LNCAP (cell line): ENCODE measurements around the gene MAGI1.

Source experiments
- TF ChIP-seq, protein P1 (sequence below): fragments of 450-650 bp; IDR thresholded peaks from 2 replicates; pipeline ENCODE4 v1.5.1; 2017; ENCODE audit warnings: mild to moderate bottlenecking

MAGI1 gene

GRCh38 chr3:65814845-65815578 lies 223.7 kb downstream of the MAGI1 start:
- TF ChIP-seq, protein P1, sequence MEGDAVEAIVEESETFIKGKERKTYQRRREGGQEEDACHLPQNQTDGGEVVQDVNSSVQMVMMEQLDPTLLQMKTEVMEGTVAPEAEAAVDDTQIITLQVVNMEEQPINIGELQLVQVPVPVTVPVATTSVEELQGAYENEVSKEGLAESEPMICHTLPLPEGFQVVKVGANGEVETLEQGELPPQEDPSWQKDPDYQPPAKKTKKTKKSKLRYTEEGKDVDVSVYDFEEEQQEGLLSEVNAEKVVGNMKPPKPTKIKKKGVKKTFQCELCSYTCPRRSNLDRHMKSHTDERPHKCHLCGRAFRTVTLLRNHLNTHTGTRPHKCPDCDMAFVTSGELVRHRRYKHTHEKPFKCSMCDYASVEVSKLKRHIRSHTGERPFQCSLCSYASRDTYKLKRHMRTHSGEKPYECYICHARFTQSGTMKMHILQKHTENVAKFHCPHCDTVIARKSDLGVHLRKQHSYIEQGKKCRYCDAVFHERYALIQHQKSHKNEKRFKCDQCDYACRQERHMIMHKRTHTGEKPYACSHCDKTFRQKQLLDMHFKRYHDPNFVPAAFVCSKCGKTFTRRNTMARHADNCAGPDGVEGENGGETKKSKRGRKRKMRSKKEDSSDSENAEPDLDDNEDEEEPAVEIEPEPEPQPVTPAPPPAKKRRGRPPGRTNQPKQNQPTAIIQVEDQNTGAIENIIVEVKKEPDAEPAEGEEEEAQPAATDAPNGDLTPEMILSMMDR: no peak

- TF ChIP-seq, protein P1: no peak
Measured at GRCh38 chr3:65811892-65812291, 226.8 kb downstream of the MAGI1 start.

GRCh38 chr3:65811086-65811761 lies 227.5 kb downstream of the MAGI1 start:
- TF ChIP-seq, protein P1: no peak

DNA sequence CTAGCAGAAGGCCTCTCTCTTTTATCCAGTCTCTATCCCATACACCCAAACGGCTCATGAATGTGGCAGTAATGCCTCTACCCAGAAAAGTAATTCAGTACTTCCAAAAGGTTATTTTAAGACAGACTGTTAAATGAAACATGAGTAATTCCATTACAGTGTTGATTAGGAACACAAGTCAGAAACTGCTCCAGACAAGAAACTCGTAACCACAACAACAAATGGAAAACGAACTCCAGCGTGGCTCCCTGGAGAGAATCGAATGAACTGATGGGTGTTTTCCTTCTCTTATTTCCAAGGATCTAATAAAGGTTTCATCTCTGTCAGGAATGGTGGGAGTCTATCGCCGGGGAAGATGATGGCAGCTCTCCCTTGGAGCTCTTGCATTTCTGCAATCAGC lies 228.4 kb downstream of the MAGI1 start:
- TF ChIP-seq, protein P1: no peak

DNA sequence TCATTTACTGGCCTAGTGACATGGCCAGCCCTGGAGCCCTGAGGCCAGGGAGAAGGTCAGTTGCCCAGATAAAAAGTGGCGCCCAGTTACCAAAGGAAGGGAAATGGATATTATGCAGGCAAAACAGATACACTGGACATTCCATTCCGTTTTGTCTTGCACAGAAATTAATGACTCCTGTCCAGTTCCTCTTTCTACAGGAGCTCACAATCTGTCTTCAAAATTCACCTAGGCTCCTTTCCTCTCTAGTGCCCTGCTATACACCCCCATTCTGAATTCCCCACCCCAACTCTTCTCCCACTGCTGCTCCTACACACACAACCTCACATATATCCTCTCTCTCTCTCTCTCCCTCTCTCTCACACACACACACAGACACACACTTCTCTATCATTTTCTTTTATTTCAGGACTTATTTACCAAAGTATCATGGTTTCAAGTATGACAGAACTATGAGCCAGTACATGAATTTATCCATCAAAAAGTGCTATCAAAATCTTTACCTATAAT lies 229.0 kb downstream of the MAGI1 start:
- TF ChIP-seq, protein P1: no peak

DNA sequence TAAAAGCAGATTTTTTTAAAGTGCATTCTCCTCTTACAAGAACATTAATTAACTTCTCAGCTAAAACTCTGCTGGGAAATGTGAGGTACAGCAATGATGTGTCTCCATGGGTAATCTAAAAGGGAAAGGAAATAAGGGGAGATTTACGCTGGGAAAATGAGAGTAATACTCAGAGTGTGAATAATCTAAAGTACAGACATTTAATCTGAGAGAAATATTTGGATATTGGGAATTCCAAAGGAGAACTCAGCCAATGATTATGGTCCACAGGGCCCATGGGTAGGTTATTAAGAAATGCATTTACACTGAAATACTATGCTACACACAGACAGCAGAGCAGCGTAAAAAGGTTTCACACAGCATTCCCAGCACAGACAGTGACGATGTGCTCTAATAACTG lies 229.9 kb downstream of the MAGI1 start:
- TF ChIP-seq, protein P1: no peak

- TF ChIP-seq, protein P1: no peak
Measured at GRCh38 chr3:65808407-65808806, 230.3 kb downstream of the MAGI1 start.
